GM18951 (cell line): ENCODE measurements around the gene CPXM1.

Experiments used
- POLR2A ChIP-seq: IDR thresholded peaks from 4 replicates; pipeline ENCODE4 v1.6.1; 2011; ENCODE audit warnings: mild to moderate bottlenecking; ENCODE audit not compliant: insufficient read length, insufficient read depth; ENCODE audit errors: extremely low read depth
- in situ Hi-C: fragments of 300-500 bp; cut with MboI; formaldehyde crosslinking; loops from one replicate; pipeline ENCODE4 v1.12.0; 2022; ENCODE audit warnings: low sequenced_read_pairs, mixed read lengths, inconsistent platforms; ENCODE audit not compliant: unreplicated experiment

Gene CPXM1

GRCh38 chr20:2801286-2801728, 880 bp upstream of the CPXM1 start:
- in situ Hi-C loops = no loop called here
- no peak for TF ChIP-seq POLR2A

DNA sequence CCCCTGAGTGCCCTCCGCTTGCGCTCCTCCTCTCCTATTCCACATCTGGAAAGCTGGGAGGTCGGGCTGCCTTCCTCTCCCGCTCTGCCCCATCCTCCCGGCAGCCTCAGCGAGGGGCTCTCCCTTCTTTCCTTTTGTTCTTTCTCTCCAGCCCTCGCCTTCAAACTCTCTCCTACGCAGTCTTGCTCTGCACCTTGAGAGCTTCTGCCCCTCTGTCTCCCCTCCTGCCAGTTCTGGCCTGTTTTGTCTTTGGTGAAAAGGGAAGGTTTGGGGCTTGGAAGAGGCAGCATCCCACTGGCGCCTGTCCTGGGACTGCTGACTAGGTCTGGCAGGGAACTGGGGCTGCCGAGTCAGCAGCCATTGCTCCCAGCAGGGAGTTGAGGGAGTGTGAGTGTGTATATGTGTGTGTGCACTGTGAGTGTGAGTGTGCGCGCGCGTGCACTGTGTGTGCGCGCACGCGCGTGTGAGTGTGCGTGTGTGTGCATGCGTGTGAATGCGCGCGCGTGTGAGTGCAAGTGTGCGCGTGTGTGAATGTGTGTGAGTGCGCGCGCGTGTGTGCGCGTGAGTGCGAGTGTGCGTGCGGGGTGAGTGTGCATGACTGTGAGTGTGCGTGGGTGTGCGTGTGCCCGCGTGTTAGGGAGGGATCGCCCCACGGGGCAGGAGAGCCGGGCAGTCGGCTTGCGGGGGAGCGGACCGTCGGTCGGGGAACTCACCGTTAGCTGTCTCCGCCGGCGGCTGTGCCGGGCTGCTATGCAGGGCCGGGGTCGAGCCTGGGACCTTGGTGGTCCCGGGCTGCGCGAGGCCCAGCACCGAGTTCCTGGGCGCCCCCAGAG, 523 bp downstream of the CPXM1 start:
- TF ChIP-seq POLR2A = no peak
- in situ Hi-C loops = no loop called here

DNA sequence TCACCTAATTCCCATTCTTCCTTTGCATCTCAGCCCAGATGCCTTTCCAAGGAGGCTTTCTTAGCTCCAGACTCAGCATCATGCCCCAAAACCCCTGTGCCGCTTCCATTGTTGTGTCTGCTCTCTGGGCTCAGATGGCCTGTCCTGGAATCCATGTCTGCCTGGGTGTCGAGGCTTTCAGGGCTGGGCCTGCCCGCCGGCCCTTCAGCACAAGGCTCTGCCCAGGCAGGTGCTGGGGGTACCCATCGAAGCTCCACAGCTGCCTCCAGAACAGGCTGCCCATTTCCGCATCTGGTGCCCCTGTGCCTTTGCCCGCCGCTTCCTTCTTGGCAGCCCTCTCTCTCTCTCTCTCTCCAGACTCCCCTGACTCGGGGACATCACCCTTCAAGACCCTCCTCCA, 1.2 kb downstream of the CPXM1 start:
- in situ Hi-C loops = no loop called here
- TF ChIP-seq POLR2A = no peak

GRCh38 chr20:2798814-2799213, 1.6 kb downstream of the CPXM1 start:
- TF ChIP-seq POLR2A = no peak
- in situ Hi-C loops = no loop called here

DNA sequence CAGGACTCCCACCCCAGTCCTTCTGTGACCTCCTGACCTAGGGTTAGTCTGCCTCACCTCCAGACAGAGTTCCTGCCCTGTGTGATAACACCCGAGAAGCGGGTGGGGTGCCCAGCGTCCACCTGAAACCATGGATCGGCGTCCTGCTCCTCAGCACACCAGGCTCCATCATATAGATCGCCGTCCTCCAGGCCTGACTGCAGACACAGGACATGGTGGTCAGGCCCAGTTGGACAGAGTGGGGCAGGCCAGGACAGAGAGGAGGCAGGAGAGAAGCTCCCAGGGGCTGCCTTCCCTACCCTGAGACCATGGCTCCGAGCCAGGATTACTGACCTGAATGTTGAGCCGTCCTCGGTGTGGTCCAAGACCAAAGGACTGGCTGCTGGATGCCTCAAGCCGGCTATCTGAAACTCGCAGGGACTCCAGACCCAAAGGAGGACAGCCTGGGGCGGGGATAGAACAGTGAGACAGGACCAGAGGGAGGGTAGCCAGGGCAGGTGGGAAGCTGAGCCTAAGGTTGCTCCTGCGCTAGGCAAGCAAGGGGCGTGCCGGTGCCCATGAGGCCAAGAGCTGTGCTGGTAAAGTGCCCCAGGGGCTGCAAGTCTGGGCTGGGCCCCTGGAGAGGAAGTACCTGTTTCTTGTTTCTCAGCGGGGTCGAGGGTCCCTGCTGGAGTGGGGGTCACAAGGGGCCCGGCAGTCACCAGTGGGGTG, 2.2 kb downstream of the CPXM1 start:
- no peak for TF ChIP-seq POLR2A
- in situ Hi-C loops = no loop called here

- in situ Hi-C loops = no loop called here
- no peak for TF ChIP-seq POLR2A
Measured at GRCh38 chr20:2797136-2797983, 3.1 kb downstream of the CPXM1 start.

DNA sequence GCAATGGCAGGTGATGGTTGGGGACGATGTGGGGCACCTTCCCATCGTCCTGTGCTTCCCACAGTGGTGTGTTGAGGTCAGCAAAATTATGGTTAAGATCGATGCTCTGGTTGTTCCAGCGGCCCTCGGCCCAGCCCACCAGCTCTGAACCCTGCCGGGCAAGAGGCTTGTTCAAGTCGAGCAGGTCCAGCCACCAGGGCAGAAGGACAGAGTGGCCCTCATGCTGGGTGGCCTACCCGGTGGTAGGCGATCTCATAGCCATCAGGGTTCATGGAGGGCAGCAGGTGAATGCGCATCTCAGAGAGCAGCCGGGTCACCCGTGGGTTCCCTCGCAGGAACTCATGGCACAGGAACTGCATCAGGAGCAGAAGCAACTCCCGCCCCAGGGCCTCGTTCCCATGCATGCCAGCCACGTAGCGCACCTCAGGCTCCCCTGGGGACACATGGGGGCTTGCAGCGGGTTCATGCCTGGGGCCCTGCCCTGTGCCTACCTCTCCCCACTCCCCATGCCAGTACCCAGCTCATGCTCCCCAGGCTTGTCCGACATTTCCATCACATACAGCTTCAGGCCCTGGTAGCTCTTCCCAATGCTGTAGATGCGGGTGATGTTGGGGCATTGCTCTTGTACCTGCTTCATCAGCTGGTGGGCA, 4.3 kb downstream of the CPXM1 start:
- TF ChIP-seq POLR2A = no peak

DNA sequence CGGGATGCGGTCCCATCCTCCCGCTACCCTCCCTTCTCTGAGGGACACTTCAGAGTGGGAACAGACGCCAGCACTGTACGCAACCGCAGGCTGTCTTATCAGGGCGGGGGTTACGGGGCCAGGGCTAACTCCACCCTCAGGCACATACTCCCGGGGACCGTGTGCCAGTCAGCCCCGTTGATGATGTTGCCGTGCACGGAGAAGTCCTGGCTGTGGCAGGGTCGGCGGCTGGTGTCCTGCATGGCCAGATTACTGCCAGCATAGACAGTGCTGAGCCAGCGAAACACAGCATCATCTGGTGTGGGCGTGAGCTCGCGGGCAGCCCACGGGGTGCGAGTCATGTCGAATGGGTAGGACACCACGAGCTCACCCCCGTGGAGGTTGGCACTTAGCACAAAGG, 5.0 kb downstream of the CPXM1 start:
- TF ChIP-seq POLR2A = no peak
- in situ Hi-C loops = no loop called here

More for the DNA sequence above, 4.3 kb downstream of the CPXM1 start:
- in situ Hi-C loops = no loop called here

DNA sequence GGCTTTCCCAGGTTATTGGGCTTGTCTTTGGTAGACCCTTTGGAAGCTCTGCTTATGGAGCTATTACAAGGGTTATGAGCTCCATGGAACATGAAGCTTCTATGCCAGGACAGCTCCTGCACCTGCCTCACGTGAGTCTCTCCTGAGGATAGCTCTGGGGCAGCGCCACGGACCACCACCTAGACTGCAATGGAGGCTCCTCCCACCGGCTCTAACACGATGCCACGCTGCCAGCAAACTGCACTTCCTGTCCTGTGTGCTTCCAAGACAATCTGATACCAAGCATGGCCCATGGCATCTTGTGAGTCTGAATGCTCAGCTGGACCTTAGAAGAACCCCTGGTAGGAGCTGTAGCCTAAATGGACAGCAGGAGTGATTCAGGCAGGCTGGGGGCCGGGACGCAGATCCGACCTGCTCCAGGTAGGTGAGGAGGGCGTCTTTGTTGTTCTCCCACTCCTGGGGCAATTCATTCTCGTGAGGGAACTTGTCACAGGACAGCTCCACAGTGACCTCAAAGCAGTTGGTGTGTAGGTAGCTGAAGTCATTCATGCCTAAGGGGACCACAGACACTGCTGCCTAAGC, 5.5 kb downstream of the CPXM1 start:
- no peak for TF ChIP-seq POLR2A
- in situ Hi-C loops = no loop called here

DNA sequence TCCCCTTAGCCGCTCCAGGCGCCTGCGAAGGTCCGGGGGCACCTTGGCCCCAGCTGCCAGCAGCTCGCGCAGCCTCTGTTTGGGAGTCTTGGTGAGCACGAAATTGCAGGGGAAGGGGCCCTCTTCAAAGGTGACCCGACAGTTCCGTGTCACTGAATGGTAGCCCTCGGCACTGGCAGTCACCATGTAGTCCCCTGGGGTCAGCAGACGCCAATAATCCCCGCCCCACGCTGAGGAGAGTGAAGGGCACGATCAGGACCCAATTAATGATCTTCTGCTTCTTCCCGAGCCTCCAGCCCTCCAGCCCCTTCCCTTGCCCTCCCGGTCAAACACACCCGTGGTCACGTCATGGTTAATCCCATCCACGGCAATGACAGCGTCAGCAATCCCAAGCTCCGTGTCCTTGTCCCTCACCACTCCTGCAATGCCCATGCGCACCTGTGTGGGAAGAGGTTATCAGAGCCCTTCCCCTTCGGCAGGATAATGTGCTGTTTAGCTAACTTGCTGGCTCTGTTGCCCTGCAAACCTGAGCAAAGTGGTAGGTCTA, 6.2 kb downstream of the CPXM1 start:
- in situ Hi-C loops = no loop called here
- no peak for TF ChIP-seq POLR2A

- in situ Hi-C loops = no loop called here
Measured at GRCh38 chr20:2793471-2793870, 7.0 kb downstream of the CPXM1 start.

DNA sequence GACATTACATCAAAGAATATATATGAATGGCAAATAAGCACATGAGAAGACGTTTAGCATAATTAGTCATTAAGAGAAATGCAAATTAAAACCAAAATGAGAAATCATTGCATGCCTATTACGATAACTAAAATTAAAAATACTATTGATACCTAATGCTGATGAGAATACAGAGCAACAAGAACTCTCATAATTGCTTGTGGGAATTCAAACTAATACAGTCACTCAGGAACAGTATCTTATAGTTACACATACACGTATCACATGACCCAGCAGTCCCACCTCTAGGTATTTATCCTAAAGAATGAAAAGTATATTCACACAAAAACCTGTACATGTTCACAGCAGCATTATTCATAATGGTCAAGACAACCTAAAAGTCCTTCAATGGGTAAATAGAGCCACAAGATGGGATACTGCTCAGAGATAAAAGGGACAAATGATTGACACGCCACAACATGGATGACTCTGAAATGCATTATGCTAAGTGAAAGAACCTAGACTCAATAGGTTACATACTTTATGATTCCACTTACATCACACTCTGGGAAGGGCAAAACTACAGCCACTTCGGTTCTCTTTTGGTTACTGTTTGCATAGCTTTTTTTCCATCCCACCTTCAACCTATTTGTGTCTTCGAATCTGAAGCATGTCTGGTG, 16.4 kb downstream of the CPXM1 start:
- in situ Hi-C loops = no loop called here
- TF ChIP-seq POLR2A = no peak

More at GRCh38 chr20:2793471-2793870, 7.0 kb downstream of the CPXM1 start:
- no peak for TF ChIP-seq POLR2A
